GM12875 (cell line): ENCODE results near the gene IGF2BP2.

Experiments used
- H3K4me3 ChIP-seq: one replicate; pipeline ENCODE4 v1.5.1; 2011; ENCODE audit warnings: low read depth, low read length, control low read depth
- CTCF ChIP-seq: IDR thresholded peaks from 2 replicates; pipeline ENCODE4 v1.5.1; 2011; ENCODE audit warnings: low read depth, mild to moderate bottlenecking, control low read depth, inconsistent platforms, low read length, moderate library complexity, borderline replicate concordance; ENCODE audit not compliant: insufficient read depth

IGF2BP2 gene

GRCh38 chr3:185718736-185719593 lies 105.9 kb downstream of the IGF2BP2 start:
- no peak for TF ChIP-seq CTCF
- no peak overlapping the region for H3K4me3 ChIP-seq

GRCh38 chr3:185717627-185718402 lies 107.0 kb downstream of the IGF2BP2 start:
- H3K4me3 ChIP-seq = no peak overlapping the region
- TF ChIP-seq CTCF = no peak

GRCh38 chr3:185717121-185717520 lies 107.7 kb downstream of the IGF2BP2 start:
- TF ChIP-seq CTCF = no peak

GRCh38 chr3:185716436-185717108 lies 108.3 kb downstream of the IGF2BP2 start:
- TF ChIP-seq CTCF = no peak
- H3K4me3 ChIP-seq = no peak overlapping the region

More at GRCh38 chr3:185717121-185717520, 107.7 kb downstream of the IGF2BP2 start:
- H3K4me3 ChIP-seq = no peak overlapping the region

- TF ChIP-seq CTCF = no peak
- H3K4me3 ChIP-seq = no peak overlapping the region
Observed at GRCh38 chr3:185715091-185715490, 109.8 kb downstream of the IGF2BP2 start.

- H3K4me3 ChIP-seq = no peak overlapping the region
- TF ChIP-seq CTCF = no peak
Observed at GRCh38 chr3:185714085-185714484, 110.8 kb downstream of the IGF2BP2 start.
